Caco-2 (cell line): Measurements from ENCODE around the gene TBCB. TPM values are rescaled to one million over a fixed set of nuclear protein-coding genes. Genes with fewer than 3 reads are reported as not detected.

Experiments used
- BruUV-seq: library from RNA; stranded (reverse); fragments of 400-500 nt; replicated peaks from 2 replicates; lab custom pipeline; 2021; lab: Mats Ljungman, UMichigan
- CTCF ChIA-PET: fragments of 300-600 bp; sonication (Branson Sonifier 250); formaldehyde crosslinking; loops from one replicate; lab custom pipeline; 2022; ENCODE audit warnings: antibody characterized with exemption; lab: Charles Lee
- POLR2A ChIA-PET: fragments of 300-600 bp; sonication (Branson Sonifier 250); formaldehyde crosslinking; loops from one replicate; lab custom pipeline; 2022; ENCODE audit warnings: antibody characterized with exemption; lab: Charles Lee
- DNase-seq, 2 experiments: peaks; one replicate each; pipeline versions ENCODE4 v3.0.0 to v3.0.0-alpha.2; 2020 to 2022
- H3K27me3 ChIP-seq: replicated peaks from 2 replicates; pipeline ENCODE4 v1.6.0; 2011; ENCODE audit warnings: low read length; ENCODE audit not compliant: control insufficient read depth, insufficient read depth
- H3K36me3 ChIP-seq: 2 replicates; pipeline ENCODE4 v1.5.1; 2011; ENCODE audit warnings: low read length; ENCODE audit not compliant: control insufficient read depth, insufficient read depth
- H3K4me1 ChIP-seq: fragments of 250-450 bp; sonication (Bioruptor Pico); 2 replicates; pipeline ENCODE4 v1.5.1; 2020; ENCODE audit warnings: mild to moderate bottlenecking
- H3K4me3 ChIP-seq: 2 replicates; pipeline ENCODE4 v1.5.1; 2011; ENCODE audit warnings: low read depth, mild to moderate bottlenecking, control low read depth, low read length
- H3K9me3 ChIP-seq: fragments of 250-450 bp; sonication (Bioruptor Pico); 2 replicates; pipeline ENCODE4 v1.5.1; 2020; ENCODE audit warnings: mild to moderate bottlenecking, moderate library complexity
- H3K27ac Mint-ChIP-seq: one replicate; pipeline ENCODE4 v1.8.0; 2022; ENCODE audit warnings: mixed read lengths; ENCODE audit not compliant: unreplicated experiment
- H3K27me3 Mint-ChIP-seq: one replicate; pipeline ENCODE4 v1.8.0; 2022; ENCODE audit warnings: mixed read lengths; ENCODE audit not compliant: insufficient read depth, unreplicated experiment
- H3K36me3 Mint-ChIP-seq: one replicate; pipeline ENCODE4 v1.8.0; 2022; ENCODE audit warnings: mild to moderate bottlenecking, mixed read lengths; ENCODE audit not compliant: insufficient read depth, unreplicated experiment
- H3K4me1 Mint-ChIP-seq: one replicate; pipeline ENCODE4 v1.8.0; 2022; ENCODE audit warnings: low read depth, mixed read lengths; ENCODE audit not compliant: unreplicated experiment
- H3K4me3 Mint-ChIP-seq: one replicate; pipeline ENCODE4 v1.8.0; 2022; ENCODE audit warnings: mild to moderate bottlenecking, moderate library complexity, mixed read lengths; ENCODE audit not compliant: unreplicated experiment
- H3K9me3 Mint-ChIP-seq: one replicate; pipeline ENCODE4 v1.8.0; 2022; ENCODE audit warnings: mixed read lengths; ENCODE audit not compliant: unreplicated experiment
- intact Hi-C: fragments of 100-400 bp; cut with micrococcal nuclease; formaldehyde crosslinking; loops from one replicate; pipeline ENCODE4 v1.10.0; 2022; ENCODE audit not compliant: unreplicated experiment
- total RNA-seq: library from RNA; stranded (reverse); gene quantifications from 2 replicates; pipeline ENCODE4 v1.2.3, GENCODE V29; 2022
- TF ChIP-seq, protein P1 (sequence below), 2 experiments: fragments of 200-600 bp in 1 of 2; IDR thresholded peaks; 1 replicate in 1 of 2; 2 replicates in 1 of 2; pipeline versions ENCODE4 v1.5.1 to v1.8.0; 2011 to 2022; ENCODE audit warnings: antibody characterized with exemption in 1 of 2, control low read depth in 1 of 2, inconsistent platforms in 1 of 2, low read depth in 1 of 2, low read length in 1 of 2, mild to moderate bottlenecking in 1 of 2, moderate library complexity in 1 of 2; ENCODE audit not compliant: insufficient read depth in 1 of 2, severe bottlenecking in 1 of 2, unreplicated experiment in 1 of 2

Gene TBCB
- total RNA-seq, 1 experiment from 2014 or later: 191 TPM

DNA sequence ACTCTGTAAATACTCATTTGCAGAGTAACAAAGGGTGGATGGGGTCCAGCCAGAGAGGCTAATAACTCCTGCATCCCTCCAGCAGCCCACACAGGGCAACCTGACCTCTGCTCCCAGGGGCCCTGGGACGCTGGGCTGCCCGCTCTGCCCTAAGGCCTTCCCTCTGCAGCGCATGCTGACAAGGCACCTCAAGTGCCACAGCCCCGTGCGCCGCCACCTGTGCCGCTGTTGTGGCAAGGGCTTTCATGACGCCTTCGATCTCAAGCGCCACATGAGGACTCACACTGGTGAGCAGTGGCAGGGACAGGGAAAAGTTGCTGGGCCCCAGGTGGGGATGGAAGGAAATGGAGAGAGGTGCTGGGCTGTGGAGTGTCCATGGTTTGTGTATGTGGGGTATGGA, 2.6 kb upstream of the TBCB start:
- Mint-ChIP-seq H3K27ac (peak overlapping the region; percentile 62), H3K4me3 (peak overlapping the region; percentile 92), H3K36me3 (peaks cover 55% of the 10 kb centered on the region), H3K27me3 (no peaks in the 10 kb centered on the region), H3K9me3 (no peaks in the 10 kb centered on the region), H3K4me1 (peaks cover 18% of the 10 kb centered on the region)
- CTCF ChIA-PET: no interaction called here
- H3K36me3 ChIP-seq: peaks cover 8% of the 10 kb centered on the region; the same call in 1 of the 2 replicates
- no peak for DNase-seq
- peaks cover 7% of the 10 kb centered on the region; the same call in 1 of the 2 replicates for H3K4me1 ChIP-seq
- POLR2A ChIA-PET: no interaction called here
- TF ChIP-seq, protein P1, sequence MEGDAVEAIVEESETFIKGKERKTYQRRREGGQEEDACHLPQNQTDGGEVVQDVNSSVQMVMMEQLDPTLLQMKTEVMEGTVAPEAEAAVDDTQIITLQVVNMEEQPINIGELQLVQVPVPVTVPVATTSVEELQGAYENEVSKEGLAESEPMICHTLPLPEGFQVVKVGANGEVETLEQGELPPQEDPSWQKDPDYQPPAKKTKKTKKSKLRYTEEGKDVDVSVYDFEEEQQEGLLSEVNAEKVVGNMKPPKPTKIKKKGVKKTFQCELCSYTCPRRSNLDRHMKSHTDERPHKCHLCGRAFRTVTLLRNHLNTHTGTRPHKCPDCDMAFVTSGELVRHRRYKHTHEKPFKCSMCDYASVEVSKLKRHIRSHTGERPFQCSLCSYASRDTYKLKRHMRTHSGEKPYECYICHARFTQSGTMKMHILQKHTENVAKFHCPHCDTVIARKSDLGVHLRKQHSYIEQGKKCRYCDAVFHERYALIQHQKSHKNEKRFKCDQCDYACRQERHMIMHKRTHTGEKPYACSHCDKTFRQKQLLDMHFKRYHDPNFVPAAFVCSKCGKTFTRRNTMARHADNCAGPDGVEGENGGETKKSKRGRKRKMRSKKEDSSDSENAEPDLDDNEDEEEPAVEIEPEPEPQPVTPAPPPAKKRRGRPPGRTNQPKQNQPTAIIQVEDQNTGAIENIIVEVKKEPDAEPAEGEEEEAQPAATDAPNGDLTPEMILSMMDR (IDR thresholded peaks at IDR 0.05; ENCODE audit: insufficient read depth in 1 of 2, low read depth in 1 of 2, low read length in 1 of 2, severe bottlenecking in 1 of 2, unreplicated experiment in 1 of 2): no peak
- H3K4me3 ChIP-seq: no peak overlapping the region
- no TSS peak for BruUV-seq
- no peaks in the 10 kb centered on the region for H3K9me3 ChIP-seq
- H3K27me3 ChIP-seq: no peaks in the 10 kb centered on the region
- intact Hi-C loops: no loop called here

DNA sequence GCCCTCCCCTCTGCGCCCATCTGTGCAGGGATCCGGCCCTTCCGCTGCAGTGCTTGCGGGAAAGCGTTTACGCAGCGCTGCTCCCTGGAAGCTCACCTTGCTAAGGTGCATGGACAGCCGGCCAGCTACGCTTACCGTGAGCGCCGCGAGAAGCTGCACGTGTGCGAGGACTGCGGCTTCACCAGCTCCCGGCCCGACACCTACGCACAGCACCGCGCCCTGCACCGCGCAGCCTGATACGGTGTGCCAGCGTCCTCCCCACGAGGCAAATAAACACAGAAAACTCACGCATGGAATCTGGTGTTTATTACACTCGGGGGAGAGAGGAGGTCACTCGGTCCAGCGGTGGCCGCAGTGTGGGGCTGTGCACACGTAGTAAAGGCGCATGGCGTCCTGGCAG, 1.8 kb upstream of the TBCB start:
- peaks cover 59% of the 10 kb centered on the region for H3K36me3 Mint-ChIP-seq
- H3K27me3 Mint-ChIP-seq: no peaks in the 10 kb centered on the region
- Histone ChIP-seq H3K36me3 (peaks cover 8% of the 10 kb centered on the region; the same call in 1 of the 2 replicates), H3K4me1 (peaks cover 7% of the 10 kb centered on the region; the same call in 1 of the 2 replicates), H3K27me3 (no peaks in the 10 kb centered on the region), H3K4me3 (peak overlapping the region; percentile 92), H3K9me3 (no peaks in the 10 kb centered on the region)
- ChIA-PET CTCF (no interaction called here), POLR2A (no interaction called here)
- H3K9me3 Mint-ChIP-seq: no peaks in the 10 kb centered on the region
- H3K27ac Mint-ChIP-seq: peak overlapping the region; percentile 96
- intact Hi-C loops: no loop called here
- TF ChIP-seq, protein P1 (IDR thresholded peaks at IDR 0.05; ENCODE audit: insufficient read depth in 1 of 2, low read depth in 1 of 2, low read length in 1 of 2, severe bottlenecking in 1 of 2, unreplicated experiment in 1 of 2): no peak
- H3K4me1 Mint-ChIP-seq: peaks cover 25% of the 10 kb centered on the region
- DNase-seq: no peak
- peak overlapping the region; percentile 92 for H3K4me3 Mint-ChIP-seq
- BruUV-seq: no TSS peak

DNA sequence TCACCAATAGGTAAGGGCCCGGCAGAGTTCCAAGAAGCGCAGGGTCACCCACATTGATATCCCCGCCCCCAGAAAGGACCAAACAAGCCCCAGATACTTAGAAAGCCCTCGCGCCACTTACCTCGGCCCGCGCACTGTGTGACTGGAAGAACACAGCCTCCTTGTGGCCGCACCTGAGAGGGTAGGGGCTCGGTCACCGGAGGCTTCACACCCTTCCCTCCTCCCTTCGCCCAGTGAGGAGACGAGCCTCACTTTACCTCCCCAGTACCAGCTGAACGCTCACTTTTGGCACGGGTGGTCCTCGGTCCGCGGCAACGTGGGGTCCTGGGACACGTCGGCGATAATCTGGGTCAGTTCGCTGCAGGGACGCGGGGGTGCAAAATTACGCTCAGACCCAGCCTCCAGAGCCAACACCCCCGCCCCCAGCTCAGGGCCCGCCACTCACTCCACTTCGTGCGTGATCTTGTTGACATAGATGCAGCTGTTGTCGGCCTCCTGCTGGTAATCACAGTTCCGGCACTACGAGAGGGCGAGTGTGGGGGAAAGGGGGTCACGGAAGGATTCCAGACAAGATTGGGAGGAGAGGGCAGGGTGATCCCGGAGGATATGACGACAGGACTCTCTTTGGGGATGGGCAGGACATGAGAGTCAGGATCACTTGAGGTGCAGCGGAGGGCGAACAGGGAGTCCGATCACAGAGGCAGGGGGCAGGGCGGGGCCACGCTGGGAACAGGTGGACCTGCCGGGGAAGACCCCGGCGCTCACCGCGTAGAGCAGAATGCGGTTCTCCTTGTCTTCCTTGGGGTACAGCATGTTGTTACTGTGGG, 1.2 kb upstream of the TBCB start:
- TF ChIP-seq, protein P1 (IDR thresholded peaks at IDR 0.05; ENCODE audit: insufficient read depth in 1 of 2, low read depth in 1 of 2, low read length in 1 of 2, severe bottlenecking in 1 of 2, unreplicated experiment in 1 of 2): peak; percentile 23 to 45
- peaks cover 7% of the 10 kb centered on the region; the same call in 1 of the 2 replicates for H3K4me1 ChIP-seq
- no peaks in the 10 kb centered on the region for H3K9me3 Mint-ChIP-seq
- peaks cover 28% of the 10 kb centered on the region for H3K4me1 Mint-ChIP-seq
- H3K27me3 ChIP-seq: no peaks in the 10 kb centered on the region
- peak overlapping the region; percentile 92 for H3K4me3 Mint-ChIP-seq
- TSS peak; percentile 56 for BruUV-seq
- no peaks in the 10 kb centered on the region for H3K9me3 ChIP-seq
- intact Hi-C loops: loop anchor here (2.0 kb wide), 1 partner anchor 25 kb away; no protein-coding TSS in a partner anchor
- peak in 1 of 2 experiments; percentile 54 for DNase-seq
- ChIA-PET POLR2A (interaction anchor here (0.9 to 1.5 kb wide), 2 partner anchors 14 to 105 kb away, joined by 3 to 10 read pairs; partner anchors contain the start of gene SYNE4), CTCF (no interaction called here)
- H3K36me3 Mint-ChIP-seq: peaks cover 59% of the 10 kb centered on the region
- H3K27ac Mint-ChIP-seq: peak overlapping the region; percentile 96
- peak overlapping the region; percentile 92 for H3K4me3 ChIP-seq
- H3K36me3 ChIP-seq: peaks cover 8% of the 10 kb centered on the region; the same call in 1 of the 2 replicates
- no peaks in the 10 kb centered on the region for H3K27me3 Mint-ChIP-seq
